Panc1 (cell line): ENCODE results near the gene CCDC85A.

Experiments used
- POLR2AphosphoS5 ChIP-seq: IDR thresholded peaks from 2 replicates; pipeline ENCODE4 v1.6.1; 2012; ENCODE audit warnings: mild to moderate bottlenecking, low read depth, low read length, moderate library complexity
- SIN3A ChIP-seq: IDR thresholded peaks from 2 replicates; pipeline ENCODE4 v1.6.1; 2012; ENCODE audit warnings: low read depth, mild to moderate bottlenecking, low read length, moderate library complexity, borderline replicate concordance; ENCODE audit not compliant: insufficient read depth
- TF ChIP-seq, protein P1 (sequence below): fragments of 450-650 bp; IDR thresholded peaks from 2 replicates; pipeline ENCODE4 v1.5.1; 2017; ENCODE audit warnings: mild to moderate bottlenecking
- TF ChIP-seq, protein P2 (sequence below), 2 experiments: IDR thresholded peaks; 2 replicates each; pipeline ENCODE4 v1.6.1; 2011 to 2012; ENCODE audit warnings: low read depth in 2 of 2, control low read depth in 1 of 2, low read length in 1 of 2, mild to moderate bottlenecking in 1 of 2, moderate library complexity in 1 of 2; ENCODE audit not compliant: insufficient read depth in 1 of 2

DNA sequence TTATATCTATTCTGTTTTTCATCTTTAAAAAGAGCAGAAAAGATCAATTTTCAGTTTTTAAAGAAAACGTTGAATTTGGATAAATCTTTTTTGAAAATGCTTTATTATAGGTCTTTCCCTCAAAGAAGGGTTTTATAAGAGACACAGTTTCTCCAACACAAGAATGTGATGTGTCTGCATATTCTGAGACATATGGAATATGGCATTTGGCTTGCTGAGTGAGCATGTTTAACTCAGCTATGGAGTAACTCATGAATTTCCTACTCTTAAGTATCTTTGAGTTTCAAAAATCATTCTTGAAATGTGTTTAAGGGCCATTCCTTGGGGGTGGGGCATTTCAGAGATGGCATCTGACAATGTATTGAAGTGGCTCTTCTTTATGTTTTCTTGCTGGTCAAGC lies 191.5 kb downstream of the CCDC85A start:
- TF ChIP-seq, protein P1, sequence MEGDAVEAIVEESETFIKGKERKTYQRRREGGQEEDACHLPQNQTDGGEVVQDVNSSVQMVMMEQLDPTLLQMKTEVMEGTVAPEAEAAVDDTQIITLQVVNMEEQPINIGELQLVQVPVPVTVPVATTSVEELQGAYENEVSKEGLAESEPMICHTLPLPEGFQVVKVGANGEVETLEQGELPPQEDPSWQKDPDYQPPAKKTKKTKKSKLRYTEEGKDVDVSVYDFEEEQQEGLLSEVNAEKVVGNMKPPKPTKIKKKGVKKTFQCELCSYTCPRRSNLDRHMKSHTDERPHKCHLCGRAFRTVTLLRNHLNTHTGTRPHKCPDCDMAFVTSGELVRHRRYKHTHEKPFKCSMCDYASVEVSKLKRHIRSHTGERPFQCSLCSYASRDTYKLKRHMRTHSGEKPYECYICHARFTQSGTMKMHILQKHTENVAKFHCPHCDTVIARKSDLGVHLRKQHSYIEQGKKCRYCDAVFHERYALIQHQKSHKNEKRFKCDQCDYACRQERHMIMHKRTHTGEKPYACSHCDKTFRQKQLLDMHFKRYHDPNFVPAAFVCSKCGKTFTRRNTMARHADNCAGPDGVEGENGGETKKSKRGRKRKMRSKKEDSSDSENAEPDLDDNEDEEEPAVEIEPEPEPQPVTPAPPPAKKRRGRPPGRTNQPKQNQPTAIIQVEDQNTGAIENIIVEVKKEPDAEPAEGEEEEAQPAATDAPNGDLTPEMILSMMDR = no peak
- TF ChIP-seq POLR2AphosphoS5 (no peak), SIN3A (no peak)
- TF ChIP-seq, protein P2, sequence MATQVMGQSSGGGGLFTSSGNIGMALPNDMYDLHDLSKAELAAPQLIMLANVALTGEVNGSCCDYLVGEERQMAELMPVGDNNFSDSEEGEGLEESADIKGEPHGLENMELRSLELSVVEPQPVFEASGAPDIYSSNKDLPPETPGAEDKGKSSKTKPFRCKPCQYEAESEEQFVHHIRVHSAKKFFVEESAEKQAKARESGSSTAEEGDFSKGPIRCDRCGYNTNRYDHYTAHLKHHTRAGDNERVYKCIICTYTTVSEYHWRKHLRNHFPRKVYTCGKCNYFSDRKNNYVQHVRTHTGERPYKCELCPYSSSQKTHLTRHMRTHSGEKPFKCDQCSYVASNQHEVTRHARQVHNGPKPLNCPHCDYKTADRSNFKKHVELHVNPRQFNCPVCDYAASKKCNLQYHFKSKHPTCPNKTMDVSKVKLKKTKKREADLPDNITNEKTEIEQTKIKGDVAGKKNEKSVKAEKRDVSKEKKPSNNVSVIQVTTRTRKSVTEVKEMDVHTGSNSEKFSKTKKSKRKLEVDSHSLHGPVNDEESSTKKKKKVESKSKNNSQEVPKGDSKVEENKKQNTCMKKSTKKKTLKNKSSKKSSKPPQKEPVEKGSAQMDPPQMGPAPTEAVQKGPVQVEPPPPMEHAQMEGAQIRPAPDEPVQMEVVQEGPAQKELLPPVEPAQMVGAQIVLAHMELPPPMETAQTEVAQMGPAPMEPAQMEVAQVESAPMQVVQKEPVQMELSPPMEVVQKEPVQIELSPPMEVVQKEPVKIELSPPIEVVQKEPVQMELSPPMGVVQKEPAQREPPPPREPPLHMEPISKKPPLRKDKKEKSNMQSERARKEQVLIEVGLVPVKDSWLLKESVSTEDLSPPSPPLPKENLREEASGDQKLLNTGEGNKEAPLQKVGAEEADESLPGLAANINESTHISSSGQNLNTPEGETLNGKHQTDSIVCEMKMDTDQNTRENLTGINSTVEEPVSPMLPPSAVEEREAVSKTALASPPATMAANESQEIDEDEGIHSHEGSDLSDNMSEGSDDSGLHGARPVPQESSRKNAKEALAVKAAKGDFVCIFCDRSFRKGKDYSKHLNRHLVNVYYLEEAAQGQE (IDR thresholded peaks at IDR 0.05; ENCODE audit: insufficient read depth in 1 of 2, low read depth in 2 of 2, low read length in 1 of 2) = no peak
